T-cell (primary cell): Measurements from ENCODE around the gene WASF1. TPM values are rescaled to one million over a fixed set of nuclear protein-coding genes. Genes with fewer than 3 reads are reported as not detected.

ENCODE experiments used
- ATAC-seq, 4 experiments: fragments of 200-7000 bp in 3 of 4; fragments of 150-1000 bp in 1 of 4; cut with Tn5 transposase; replicated peaks in 1 of 4; 1 replicate in 3 of 4; 2 replicates in 1 of 4; pipeline ENCODE4 v1.10.0; 2021; ENCODE audit warnings: moderate library complexity in 3 of 4, mild to moderate bottlenecking in 2 of 4, moderate number of reproducible peaks in 1 of 4
- CTCF ChIA-PET, 2 donors: fragments of 300-600 bp; sonication (Branson Sonifier 250); formaldehyde crosslinking; loops; one replicate each; lab custom pipeline; 2022; ENCODE audit warnings: antibody characterized with exemption in 2 of 2; lab: Charles Lee
- POLR2A ChIA-PET, 2 donors: fragments of 300-600 bp; sonication (Branson Sonifier 250); formaldehyde crosslinking; loops; one replicate each; lab custom pipeline; 2022; ENCODE audit warnings: antibody characterized with exemption in 2 of 2; lab: Charles Lee
- DNase-seq, 35 experiments: peaks; one replicate each; pipeline versions ENCODE4 v3.0.0 to v3.0.0-alpha.2; 2013 to 2023
- H3K27ac ChIP-seq: one replicate; pipeline ENCODE4 v1.5.1; 2013; ENCODE audit warnings: low read length
- H3K27me3 ChIP-seq, 2 experiments: replicated peaks in 1 of 2; 1 replicate in 1 of 2; 2 replicates in 1 of 2; pipeline versions ENCODE4 v1.6.1 to v1.7.0; 2013; ENCODE audit warnings: low read length in 1 of 2, mixed read lengths in 1 of 2; ENCODE audit not compliant: control insufficient read depth in 2 of 2, insufficient read depth in 2 of 2; ENCODE audit errors: extremely low read depth in 1 of 2
- H3K36me3 ChIP-seq, 2 donors: 1 replicate in 1 of 2; 2 replicates in 1 of 2; pipeline versions ENCODE4 v1.6.1 to v1.7.0; 2013; ENCODE audit warnings: low read length in 1 of 2; ENCODE audit not compliant: control insufficient read depth in 2 of 2, insufficient read depth in 1 of 2; ENCODE audit errors: extremely low read depth in 1 of 2
- H3K4me1 ChIP-seq, 2 experiments: 1 replicate in 1 of 2; 2 replicates in 1 of 2; pipeline versions ENCODE4 v1.6.1 to v1.7.0; 2013; ENCODE audit warnings: low read length in 2 of 2, mixed read lengths in 1 of 2; ENCODE audit not compliant: insufficient read depth in 2 of 2, control insufficient read depth in 1 of 2; ENCODE audit errors: extremely low read depth in 1 of 2
- H3K4me3 ChIP-seq, 2 donors: 1 replicate in 1 of 2; 2 replicates in 1 of 2; pipeline versions ENCODE4 v1.5.1 to v1.7.0; 2013; ENCODE audit warnings: mild to moderate bottlenecking in 2 of 2, low read length in 1 of 2, moderate library complexity in 1 of 2; ENCODE audit not compliant: control insufficient read depth in 1 of 2; ENCODE audit errors: extremely low read depth in 1 of 2
- H3K9me3 ChIP-seq: 2 replicates; pipeline ENCODE4 v1.7.0; 2013
- H3K27ac Mint-ChIP-seq, 2 donors: one replicate each; pipeline ENCODE4 v1.8.0; 2020 to 2021; ENCODE audit warnings: mild to moderate bottlenecking in 2 of 2, mixed read lengths in 2 of 2
- H3K27me3 Mint-ChIP-seq, 2 donors: one replicate each; pipeline ENCODE4 v1.8.0; 2021 to 2022; ENCODE audit warnings: mixed read lengths in 2 of 2
- H3K36me3 Mint-ChIP-seq: one replicate; pipeline ENCODE4 v1.8.0; 2021; ENCODE audit warnings: mixed read lengths
- H3K4me1 Mint-ChIP-seq, 3 donors: one replicate each; pipeline ENCODE4 v1.8.0; 2020 to 2022; ENCODE audit warnings: mixed read lengths in 3 of 3, mild to moderate bottlenecking in 1 of 3
- H3K4me3 Mint-ChIP-seq, 3 donors: one replicate each; pipeline ENCODE4 v1.8.0; 2020 to 2022; ENCODE audit warnings: mild to moderate bottlenecking in 3 of 3, mixed read lengths in 3 of 3, moderate library complexity in 3 of 3
- H3K9me3 Mint-ChIP-seq, 3 donors: one replicate each; pipeline ENCODE4 v1.8.0; 2020 to 2022; ENCODE audit warnings: mixed read lengths in 3 of 3
- WGBS: methylation state at CpG from one replicate; pipeline ENCODE4 v1.1.5; 2013; ENCODE audit warnings: missing lambda C conversion rate; ENCODE audit not compliant: insufficient coverage; 5-methylcytosine and 5-hydroxymethylcytosine counted together
- total RNA-seq, 35 experiments: library from RNA in 6 of 35; stranded (reverse) in 6 of 35; fragments of 120-200 nt in 1 of 35; gene quantifications; one replicate each; pipeline versions ENCODE4 v1.2.1 to v1.2.4 and lab custom pipeline; 2013 to 2026

Gene WASF1
- total RNA-seq, 5 donors from 2014 or later (not counting 1 experiment from before 2014, with no cell fraction given), result 0.23 to 1.2 (median 1.0) TPM

GRCh38 chr6:110211753-110212152 is 32.3 kb upstream of the WASF1 start:
- Histone ChIP-seq H3K27me3 (no peaks in the 10 kb centered on the region), H3K4me3 (no peak overlapping the region), H3K4me1 (no peaks in the 10 kb centered on the region), H3K9me3 (no peaks in the 10 kb centered on the region), H3K36me3 (peaks cover 8 to 65% of the 10 kb centered on the region in 2 donors), H3K27ac (no peak overlapping the region)
- no peak overlapping the region for H3K27ac Mint-ChIP-seq
- no peaks in the 10 kb centered on the region for H3K9me3 Mint-ChIP-seq
- no peak for DNase-seq
- WGBS, result no CpG with 5 or more reads among the region's 1 CpG
- H3K27me3 Mint-ChIP-seq, result no peaks in the 10 kb centered on the region
- peaks cover 60% of the 10 kb centered on the region for H3K36me3 Mint-ChIP-seq
- no peak for ATAC-seq
- no peaks in the 10 kb centered on the region for H3K4me1 Mint-ChIP-seq
- ChIA-PET POLR2A (interaction anchor here in 1 of 2 donors (0.6 kb wide), 1 partner anchor 27 kb away, joined by 3 read pairs; no protein-coding TSS in a partner anchor), CTCF (interaction anchor here in 1 of 2 donors (0.6 kb wide), 1 partner anchor 34 kb away, joined by 4 read pairs; no protein-coding TSS in a partner anchor)
- no peak overlapping the region for H3K4me3 Mint-ChIP-seq

- Histone ChIP-seq H3K4me1 (no peaks in the 10 kb centered on the region), H3K27ac (no peak overlapping the region), H3K27me3 (no peaks in the 10 kb centered on the region), H3K9me3 (no peaks in the 10 kb centered on the region), H3K36me3 (peaks cover 6 to 31% of the 10 kb centered on the region in 2 donors), H3K4me3 (no peak overlapping the region)
- Mint-ChIP-seq H3K27ac (no peak overlapping the region), H3K36me3 (peaks cover 51% of the 10 kb centered on the region), H3K9me3 (no peaks in the 10 kb centered on the region), H3K4me1 (peaks cover 0 to 15% (median 6%) of the 10 kb centered on the region in 3 donors), H3K4me3 (no peak overlapping the region), H3K27me3 (no peaks in the 10 kb centered on the region)
- WGBS, result no CpG with 5 or more reads among the region's 3 CpGs
- CTCF ChIA-PET, result interaction anchor here (0.6 to 0.9 kb wide), 2 partner anchors 27 to 983 kb away, joined by 3 to 4 read pairs; partner anchors contain the start of gene CDC40 (in 1 of the 2)
- ATAC-seq (no peak), DNase-seq (peak in 1 of 35 experiments; percentile 4)
- POLR2A ChIA-PET, result interaction anchor here (0.6 to 0.8 kb wide), 4 partner anchors 10 to 667 kb away, joined by 3 read pairs; partner anchors contain the start of gene AMD1 (in 1 of the 2)
Observed at GRCh38 chr6:110207652-110208051, 28.2 kb upstream of the WASF1 start.

GRCh38 chr6:110201151-110201884 is 21.8 kb upstream of the WASF1 start:
- H3K4me3 ChIP-seq, result no peak overlapping the region
- no peaks in the 10 kb centered on the region for H3K9me3 ChIP-seq
- H3K9me3 Mint-ChIP-seq, result no peaks in the 10 kb centered on the region
- no peaks in the 10 kb centered on the region for H3K27me3 ChIP-seq
- no peak overlapping the region for H3K27ac ChIP-seq
- WGBS, result no CpG with 5 or more reads among the region's 3 CpGs
- ATAC-seq (no peak), DNase-seq (no peak)
- H3K4me3 Mint-ChIP-seq, result no peak overlapping the region
- H3K36me3 Mint-ChIP-seq, result peaks cover 26% of the 10 kb centered on the region
- peaks cover 18 to 39% (median 36%) of the 10 kb centered on the region in 3 donors for H3K4me1 Mint-ChIP-seq
- H3K36me3 ChIP-seq, result peaks cover 0 to 4% of the 10 kb centered on the region in 2 donors
- CTCF ChIA-PET, result no interaction called here
- POLR2A ChIA-PET, result no interaction called here
- H3K27ac Mint-ChIP-seq, result no peak overlapping the region
- no peaks in the 10 kb centered on the region for H3K4me1 ChIP-seq
- H3K27me3 Mint-ChIP-seq, result no peaks in the 10 kb centered on the region

- Mint-ChIP-seq H3K27ac (no peak overlapping the region), H3K9me3 (no peaks in the 10 kb centered on the region), H3K36me3 (peaks cover 29% of the 10 kb centered on the region), H3K27me3 (no peaks in the 10 kb centered on the region), H3K4me3 (no peak overlapping the region), H3K4me1 (peaks cover 29 to 50% (median 43%) of the 10 kb centered on the region in 3 donors)
- WGBS, result no CpG with 5 or more reads among the region's 3 CpGs
- POLR2A ChIA-PET, result no interaction called here
- Histone ChIP-seq H3K27me3 (no peaks in the 10 kb centered on the region), H3K27ac (no peak overlapping the region), H3K36me3 (peaks cover 2 to 10% of the 10 kb centered on the region in 2 donors), H3K4me1 (no peaks in the 10 kb centered on the region), H3K4me3 (no peak overlapping the region), H3K9me3 (no peaks in the 10 kb centered on the region)
- ATAC-seq, result no peak
- no peak for DNase-seq
- CTCF ChIA-PET, result interaction anchor here (0.6 to 1.6 kb wide), 3 partner anchors 10 to 55 kb away, joined by 3 to 5 read pairs (median 3); no protein-coding TSS in a partner anchor
Observed at GRCh38 chr6:110198561-110198960, 19.1 kb upstream of the WASF1 start.

- Histone ChIP-seq H3K27ac (no peak overlapping the region), H3K36me3 (peaks cover 4 to 11% of the 10 kb centered on the region in 2 donors), H3K4me1 (no peaks in the 10 kb centered on the region), H3K4me3 (no peak overlapping the region), H3K9me3 (no peaks in the 10 kb centered on the region), H3K27me3 (no peaks in the 10 kb centered on the region)
- Mint-ChIP-seq H3K27me3 (no peaks in the 10 kb centered on the region), H3K9me3 (no peaks in the 10 kb centered on the region), H3K4me3 (no peak overlapping the region), H3K27ac (no peak overlapping the region), H3K4me1 (peaks cover 25 to 46% (median 38%) of the 10 kb centered on the region in 3 donors), H3K36me3 (peaks cover 25% of the 10 kb centered on the region)
- no CpG with 5 or more reads among the region's 1 CpG for WGBS
- CTCF ChIA-PET, result no interaction called here
- ATAC-seq (no peak), DNase-seq (no peak)
- POLR2A ChIA-PET, result no interaction called here
Observed at GRCh38 chr6:110196874-110197273, 17.4 kb upstream of the WASF1 start.

- no peaks in the 10 kb centered on the region for H3K9me3 ChIP-seq
- H3K27me3 Mint-ChIP-seq, result no peaks in the 10 kb centered on the region
- ATAC-seq, result no peak
- H3K4me1 ChIP-seq, result peaks cover 2 to 7% of the 10 kb centered on the region in 2 experiments
- peaks cover 4 to 9% of the 10 kb centered on the region in 2 donors for H3K36me3 ChIP-seq
- no peak overlapping the region for H3K27ac ChIP-seq
- H3K36me3 Mint-ChIP-seq, result peaks cover 25% of the 10 kb centered on the region
- H3K27ac Mint-ChIP-seq, result no peak overlapping the region
- no peaks in the 10 kb centered on the region for H3K27me3 ChIP-seq
- WGBS, result 100% methylated on average over 3 of the region's 4 CpGs
- POLR2A ChIA-PET, result no interaction called here
- CTCF ChIA-PET, result no interaction called here
- H3K4me3 Mint-ChIP-seq, result no peak overlapping the region
- no peak for DNase-seq
- H3K4me3 ChIP-seq, result no peak overlapping the region
- H3K4me1 Mint-ChIP-seq, result peaks cover 25 to 43% (median 35%) of the 10 kb centered on the region in 3 donors
- no peaks in the 10 kb centered on the region for H3K9me3 Mint-ChIP-seq
Observed at GRCh38 chr6:110195639-110196038, 16.2 kb upstream of the WASF1 start.
